GM18520 (cell line): ENCODE measurements around the gene PRSS33.

ENCODE experiments used
- ATAC-seq: cut with Tn5 transposase; IDR thresholded peaks from one replicate; pipeline ENCODE4 v1.9.1; 2021; ENCODE audit not compliant: unreplicated experiment

PRSS33 gene

DNA sequence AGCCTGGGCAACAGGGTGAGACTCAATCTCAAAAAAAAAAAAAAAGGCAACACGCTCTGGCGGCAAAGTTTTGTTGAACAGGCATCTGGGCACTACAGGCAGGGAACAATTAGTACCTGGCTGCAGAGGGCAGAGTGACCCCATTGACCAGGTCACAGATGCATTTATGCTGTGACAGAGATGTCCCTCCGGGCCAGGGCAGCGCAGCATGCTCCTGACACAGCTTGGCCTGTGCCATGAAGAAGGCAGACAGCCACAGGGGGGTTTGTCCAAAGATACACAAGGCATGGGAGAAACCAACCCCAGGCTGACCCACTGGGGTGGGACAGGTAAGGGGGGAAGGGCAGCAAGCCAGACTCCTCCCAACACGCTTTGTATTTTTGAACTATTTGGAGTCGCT, 42.6 kb downstream of the PRSS33 start:
- ATAC-seq, result no peak

GRCh38 chr16:2743007-2743810, 44.2 kb downstream of the PRSS33 start:
- ATAC-seq, result no peak

DNA sequence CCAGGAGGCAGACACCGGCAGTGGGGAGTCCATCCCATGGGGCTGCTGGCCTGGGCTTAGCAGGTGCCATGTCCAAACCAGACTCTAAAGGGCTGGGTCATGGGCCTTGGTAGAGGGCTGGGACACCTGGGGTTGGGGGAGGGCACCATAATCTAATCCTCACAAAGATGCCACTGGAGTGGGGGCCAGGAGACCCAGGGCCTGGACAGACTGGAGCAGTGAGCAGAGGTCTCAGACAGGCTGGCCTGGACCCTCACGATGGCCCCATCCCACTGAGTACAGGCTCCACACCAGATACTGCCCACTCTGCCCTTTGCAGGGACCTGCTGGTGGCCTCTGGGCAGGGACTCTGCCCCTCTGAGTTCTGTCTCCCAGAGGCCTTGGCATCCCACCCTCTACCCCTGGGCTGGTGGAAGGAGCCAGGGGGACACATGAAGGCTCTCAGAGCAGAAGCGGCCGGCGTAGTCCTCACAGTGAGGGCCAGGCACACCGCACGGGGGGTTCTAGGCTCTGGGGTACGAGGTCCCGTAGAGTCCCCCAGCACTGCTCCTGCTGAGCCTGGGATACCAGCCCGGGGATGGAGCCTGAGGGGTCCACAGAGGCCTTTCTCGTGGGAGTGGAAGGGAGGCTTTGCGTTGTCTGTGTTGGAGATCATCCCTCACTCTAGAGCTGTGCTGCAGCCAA, 44.9 kb downstream of the PRSS33 start:
- ATAC-seq, result no peak

DNA sequence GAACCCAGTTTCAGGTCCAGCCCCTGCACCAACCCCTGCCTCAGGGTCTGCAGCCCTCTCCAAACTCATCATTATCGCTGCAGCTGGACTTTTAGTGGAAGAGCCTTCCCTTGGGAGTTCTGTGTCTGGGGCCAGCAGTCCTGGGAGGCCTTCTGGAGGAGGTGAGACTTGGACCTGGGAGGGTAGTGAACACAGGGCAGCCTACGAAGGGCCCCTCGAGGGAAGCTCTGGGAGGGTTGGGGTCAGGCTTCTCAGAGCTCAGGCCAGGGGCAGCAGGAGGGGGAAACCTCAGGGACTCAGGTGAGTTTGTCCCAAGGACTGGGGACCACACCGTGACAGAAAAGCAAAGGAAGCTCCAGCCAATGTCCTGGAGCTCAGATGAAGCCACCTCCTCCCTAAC, 46.2 kb downstream of the PRSS33 start:
- ATAC-seq, result no peak

DNA sequence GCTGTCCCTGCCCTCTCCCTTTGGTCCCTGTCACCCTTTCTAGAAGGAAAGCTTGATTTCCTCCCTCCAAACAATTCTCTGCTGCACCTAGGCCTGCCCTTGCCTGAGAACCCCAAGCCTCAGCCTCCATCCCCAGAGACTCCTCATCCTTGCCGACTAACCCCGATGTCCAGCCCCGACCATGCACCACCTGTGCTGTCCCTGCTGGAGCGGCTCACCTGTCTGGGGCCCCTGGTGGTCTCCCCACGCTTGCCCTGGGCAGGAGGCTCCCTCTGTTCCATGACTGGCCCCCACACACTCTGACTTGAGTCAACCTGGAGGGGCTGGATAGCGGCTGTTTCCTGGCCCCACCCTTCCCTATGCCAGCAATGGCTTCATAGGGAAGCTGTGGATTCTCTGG, 46.9 kb downstream of the PRSS33 start:
- no peak for ATAC-seq

- no peak for ATAC-seq
Observed at GRCh38 chr16:2739625-2740430, 47.5 kb downstream of the PRSS33 start.

DNA sequence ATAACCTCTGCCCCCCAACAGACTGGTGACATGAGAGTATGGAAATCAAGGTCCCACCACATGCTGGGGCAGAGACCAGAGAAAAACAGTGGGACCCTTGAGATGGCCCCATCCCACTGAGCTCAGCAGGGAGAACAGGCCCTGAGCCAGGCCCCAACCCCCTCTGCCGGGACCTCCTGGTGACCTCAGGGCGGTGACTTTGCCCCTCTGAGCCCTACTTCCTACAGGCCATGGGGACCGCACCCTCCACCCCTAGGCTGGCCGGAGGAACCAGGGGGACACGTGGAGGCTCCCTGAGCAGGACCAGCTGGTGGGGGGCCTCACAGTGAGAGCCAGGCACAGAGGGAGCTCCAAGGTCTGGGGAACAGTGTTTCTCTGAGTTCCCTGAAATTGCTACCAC, 48.7 kb downstream of the PRSS33 start:
- no peak for ATAC-seq

DNA sequence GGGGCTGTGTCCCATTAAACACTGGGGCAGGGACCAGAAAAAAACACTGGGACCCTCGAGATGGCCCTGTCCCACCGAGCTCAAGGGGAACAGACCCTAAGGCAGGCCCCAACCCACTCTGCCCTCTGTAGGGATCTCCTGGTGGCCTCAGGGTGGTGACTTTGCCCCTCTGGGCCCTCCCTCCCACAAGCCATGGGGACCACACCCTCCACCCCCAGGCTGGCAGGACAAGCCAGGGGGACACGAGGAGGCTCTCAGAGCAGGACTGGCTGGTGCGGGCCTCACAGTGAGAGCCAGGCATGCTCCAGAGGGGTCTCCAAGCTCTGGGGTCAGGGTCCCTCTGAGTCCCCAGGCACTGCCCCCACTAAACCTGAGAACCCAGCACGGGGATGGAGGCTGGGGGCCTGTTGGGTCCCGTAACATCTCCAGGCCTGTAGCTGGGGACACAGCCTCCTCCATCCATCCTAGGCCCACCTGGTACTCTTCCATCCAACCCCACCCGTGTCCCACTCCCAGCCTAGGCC, 49.4 kb downstream of the PRSS33 start:
- ATAC-seq, result no peak

GRCh38 chr16:2737238-2737605, 50.1 kb downstream of the PRSS33 start:
- no peak for ATAC-seq

GRCh38 chr16:2736476-2737237, 50.7 kb downstream of the PRSS33 start:
- ATAC-seq, result no peak

DNA sequence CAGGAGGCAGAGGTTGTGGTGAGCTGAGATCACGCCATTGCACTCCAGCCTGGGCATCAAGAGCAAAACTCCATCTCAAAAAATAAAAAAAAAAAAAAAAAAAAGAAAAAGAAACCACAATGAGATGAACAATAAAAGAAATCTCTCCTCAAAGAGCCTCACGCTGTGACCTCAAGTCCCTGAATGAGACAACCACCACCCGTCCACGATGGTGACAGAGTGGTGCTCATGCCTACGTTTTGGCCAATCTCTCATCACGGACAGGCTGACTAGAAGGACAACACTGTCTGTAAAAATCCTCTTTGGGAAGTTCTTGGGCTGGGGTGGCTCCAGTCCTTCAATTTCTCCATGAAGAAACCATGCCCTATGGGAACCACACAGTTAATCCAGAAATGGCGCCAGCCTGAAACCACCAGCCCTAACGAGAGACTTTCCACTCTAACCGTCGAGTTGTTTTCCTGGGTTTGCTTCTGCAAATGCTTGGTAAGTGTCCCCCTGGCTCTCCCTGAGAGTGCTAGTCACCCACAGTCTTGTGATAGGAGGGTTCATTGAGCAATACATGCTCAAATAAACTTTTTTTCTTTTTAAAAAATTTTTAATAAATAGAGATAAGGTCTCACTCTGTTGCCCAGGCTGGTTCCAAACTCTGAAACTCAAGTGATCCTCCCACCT, 52.4 kb downstream of the PRSS33 start:
- no peak for ATAC-seq
